Sigmoid colon (tissue), 7 donors: ENCODE data around the gene C11orf21. TPM values are rescaled to one million over a fixed set of nuclear protein-coding genes. Genes with fewer than 3 reads are reported as not detected.

ENCODE experiments used
- DNase-seq: peaks from one replicate; pipeline ENCODE4 v3.0.0-alpha.2; 2019
- H3K27ac ChIP-seq, 4 donors: fragments of 200-600 bp; sonication (generic); one replicate each; pipeline ENCODE4 v1.5.1; 2016 to 2019; ENCODE audit warnings: mild to moderate bottlenecking in 1 of 4
- H3K27me3 ChIP-seq, 3 donors: fragments of 200-600 bp; sonication (generic); one replicate each; pipeline ENCODE4 v1.5.1; 2019; ENCODE audit warnings: mild to moderate bottlenecking in 1 of 3
- H3K36me3 ChIP-seq, 4 donors: fragments of 200-600 bp; sonication (generic); one replicate each; pipeline ENCODE4 v1.5.1; 2016 to 2019
- H3K4me1 ChIP-seq, 4 donors: fragments of 200-600 bp; sonication (generic); one replicate each; pipeline ENCODE4 v1.5.1; 2017 to 2019
- H3K4me3 ChIP-seq, 4 donors: fragments of 200-600 bp; sonication (generic); one replicate each; pipeline ENCODE4 v1.5.1; 2017 to 2019; ENCODE audit warnings: mild to moderate bottlenecking in 2 of 4, moderate library complexity in 1 of 4
- H3K9me3 ChIP-seq, 4 donors: fragments of 200-600 bp in 3 of 4; sonication (generic) in 3 of 4; one replicate each; pipeline versions ENCODE4 v1.5.1 to v1.6.1; 2013 to 2019
- CTCF ChIP-seq, 4 experiments: fragments of 450-650 bp in 3 of 4; fragments of 200-600 bp in 1 of 4; IDR thresholded peaks; one replicate each; pipeline ENCODE4 v1.5.1; 2016 to 2019; ENCODE audit warnings: antibody characterized with exemption in 4 of 4, mild to moderate bottlenecking in 3 of 4, moderate library complexity in 2 of 4
- EP300 ChIP-seq, 4 donors: sonication (generic); formaldehyde crosslinking; IDR thresholded peaks; one replicate each; pipeline ENCODE4 v1.6.1; 2017; ENCODE audit warnings: antibody characterized with exemption in 4 of 4
- POLR2A ChIP-seq, 2 donors: fragments of 450-650 bp; IDR thresholded peaks; one replicate each; pipeline ENCODE4 v1.6.1; 2016; ENCODE audit warnings: antibody characterized with exemption in 2 of 2, mild to moderate bottlenecking in 2 of 2, moderate library complexity in 2 of 2
- POLR2AphosphoS5 ChIP-seq, 4 donors: sonication (generic); formaldehyde crosslinking; IDR thresholded peaks; one replicate each; pipeline ENCODE4 v1.6.1; 2017; ENCODE audit warnings: antibody characterized with exemption in 4 of 4
- WGBS, 2 donors: extraction: QIAGEN DNeasy Blood & Tissue Kit; methylation state at CpG; one replicate each; pipeline ENCODE4 v1.1.7; 2013; 5-methylcytosine and 5-hydroxymethylcytosine counted together
- intact Hi-C: fragments of 100-400 bp; cut with DNase I; formaldehyde crosslinking; loops from one replicate; pipeline ENCODE4 v1.15.1; 2023
- polyA plus RNA-seq, 3 donors: library from polyadenylated mRNA; stranded (reverse); fragments of 200-250 nt; gene quantifications; one replicate each; pipeline ENCODE4 v1.2.3, GENCODE V29; 2013
- total RNA-seq, 4 donors: library from RNA; depleted of rRNA; stranded (reverse); fragments of >200 nt; gene quantifications; one replicate each; pipeline ENCODE4 v1.1.0, GENCODE V29; 2016
- donor health status: healthy with polysubstance abuse.
- donor health status: Bipolar disorder and iron deficiency.
- donor health status: healthy.

The C11orf21 gene
- total and polyA plus RNA-seq, 7 donors: 0.68 to 6.2 (median 0.71) TPM; not detected in 4

DNA sequence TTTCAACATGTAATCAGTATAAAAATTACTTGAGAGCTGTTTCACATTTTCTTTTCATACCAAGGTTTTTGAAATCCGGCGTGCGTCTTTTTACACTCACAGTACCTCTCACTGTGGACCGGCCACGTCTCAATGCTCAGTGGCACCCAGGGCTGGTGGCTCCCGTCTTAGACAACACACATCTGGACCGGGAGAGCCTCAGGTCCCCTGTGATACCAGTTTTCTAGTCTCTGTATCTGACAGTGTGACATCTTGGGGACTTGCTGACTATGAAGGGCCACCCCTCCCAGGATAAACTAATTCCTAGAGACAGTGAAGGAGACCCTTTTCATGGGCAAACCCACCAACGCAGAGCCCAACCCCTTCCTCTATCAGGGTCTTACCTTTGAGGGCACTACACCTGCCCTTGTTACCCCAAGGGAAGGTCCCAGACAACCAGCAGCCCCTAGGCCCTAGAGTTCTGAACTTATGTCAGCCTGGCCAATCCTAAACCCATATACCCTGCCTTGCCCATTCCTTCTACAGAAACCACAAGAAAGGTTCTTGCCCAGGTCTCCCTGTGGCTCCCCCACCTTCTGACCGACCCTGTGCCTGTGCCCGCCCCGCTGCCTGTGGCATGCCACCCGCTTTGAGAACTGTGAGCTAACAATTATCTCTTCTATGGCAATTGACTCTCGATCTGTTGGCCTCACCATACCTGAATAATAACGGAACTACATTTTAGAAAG is 25.3 kb downstream of the C11orf21 start:
- Histone ChIP-seq H3K4me1 (no peaks in the 10 kb centered on the region), H3K36me3 (no peaks in the 10 kb centered on the region), H3K9me3 (peaks cover 0 to 5% (median 2%) of the 10 kb centered on the region in 4 donors), H3K4me3 (no peak overlapping the region), H3K27ac (no peak overlapping the region), H3K27me3 (peaks cover 8 to 22% (median 10%) of the 10 kb centered on the region in 3 donors)
- WGBS, 2 donors: 92 to 94% methylated on average over 14 of the region's 14 CpGs
- TF ChIP-seq EP300 (IDR thresholded peaks at IDR 0.05): no peak
- intact Hi-C loops: no loop called here
- no peak for DNase-seq

- no peak for TF ChIP-seq EP300 (IDR thresholded peaks at IDR 0.05)
- no peak for TF ChIP-seq CTCF (IDR thresholded peaks at IDR 0.05)
- TF ChIP-seq POLR2A (IDR thresholded peaks at IDR 0.05): no peak
- TF ChIP-seq POLR2AphosphoS5 (IDR thresholded peaks at IDR 0.05): no peak
- intact Hi-C loops: no loop called here
- no peaks in the 10 kb centered on the region for H3K36me3 ChIP-seq
- H3K27ac ChIP-seq: no peak overlapping the region
- H3K4me3 ChIP-seq: no peak overlapping the region
- WGBS, 2 donors: 93 to 94% methylated on average over 30 of the region's 30 CpGs
- peaks cover 16 to 30% (median 18%) of the 10 kb centered on the region in 3 donors for H3K27me3 ChIP-seq
- peaks cover 0 to 5% (median 2%) of the 10 kb centered on the region in 4 donors for H3K9me3 ChIP-seq
- peaks cover 0 to 8% (median 6%) of the 10 kb centered on the region in 4 donors for H3K4me1 ChIP-seq
- peak; percentile 55 for DNase-seq
These were observed 26.1 kb downstream of the C11orf21 start for GRCh38 chr11:2275334-2276279.

GRCh38 chr11:2273771-2274170 is 27.9 kb downstream of the C11orf21 start:
- peaks cover 0 to 26% (median 25%) of the 10 kb centered on the region in 4 donors for H3K4me1 ChIP-seq
- H3K27ac ChIP-seq: no peak overlapping the region
- H3K36me3 ChIP-seq: no peaks in the 10 kb centered on the region
- 91% methylated on average over 12 of the region's 12 CpGs for WGBS, 2 donors
- no peaks in the 10 kb centered on the region for H3K9me3 ChIP-seq
- intact Hi-C loops: no loop called here
- H3K4me3 ChIP-seq: no peak overlapping the region
- peak; percentile 15 for DNase-seq
- no peak for TF ChIP-seq EP300 (IDR thresholded peaks at IDR 0.05)
- no peak for TF ChIP-seq POLR2AphosphoS5 (IDR thresholded peaks at IDR 0.05)
- no peak for TF ChIP-seq CTCF (IDR thresholded peaks at IDR 0.05)
- no peak for TF ChIP-seq POLR2A (IDR thresholded peaks at IDR 0.05)
- H3K27me3 ChIP-seq: peaks cover 35 to 48% (median 37%) of the 10 kb centered on the region in 3 donors

- TF ChIP-seq EP300 (IDR thresholded peaks at IDR 0.05) (no peak), CTCF (IDR thresholded peaks at IDR 0.05) (no peak), POLR2AphosphoS5 (IDR thresholded peaks at IDR 0.05) (no peak)
- Histone ChIP-seq H3K27me3 (peaks cover 36 to 53% (median 41%) of the 10 kb centered on the region in 3 donors), H3K4me1 (peaks cover 0 to 30% (median 28%) of the 10 kb centered on the region in 4 donors), H3K27ac (no peak overlapping the region), H3K4me3 (no peak overlapping the region), H3K36me3 (no peaks in the 10 kb centered on the region), H3K9me3 (no peaks in the 10 kb centered on the region)
- 88 to 95% methylated on average over 15 of the region's 15 CpGs for WGBS, 2 donors
- intact Hi-C loops: no loop called here
- DNase-seq: peak; percentile 25
These were observed 28.4 kb downstream of the C11orf21 start for GRCh38 chr11:2273311-2273710.

- DNase-seq: no peak
- H3K4me1 ChIP-seq: peaks cover 0 to 32% (median 28%) of the 10 kb centered on the region in 4 donors
These were observed 28.8 kb downstream of the C11orf21 start for GRCh38 chr11:2272946-2273280.

More at GRCh38 chr11:2272946-2273280, 28.8 kb downstream of the C11orf21 start:
- intact Hi-C loops: no loop called here
- no peaks in the 10 kb centered on the region for H3K9me3 ChIP-seq
- peaks cover 36 to 57% (median 45%) of the 10 kb centered on the region in 3 donors for H3K27me3 ChIP-seq
- no peak for TF ChIP-seq POLR2AphosphoS5 (IDR thresholded peaks at IDR 0.05)
- TF ChIP-seq POLR2A (IDR thresholded peaks at IDR 0.05): no peak
- no peak for TF ChIP-seq EP300 (IDR thresholded peaks at IDR 0.05)
- no peak for TF ChIP-seq CTCF (IDR thresholded peaks at IDR 0.05)
- no peak overlapping the region for H3K4me3 ChIP-seq
- 89 to 92% methylated on average over 7 of the region's 7 CpGs for WGBS, 2 donors
- H3K36me3 ChIP-seq: no peaks in the 10 kb centered on the region
- no peak overlapping the region for H3K27ac ChIP-seq
